ENCODE measurements around the gene CBX4. TPM values are rescaled to one million over a fixed set of nuclear protein-coding genes. Genes with fewer than 3 reads are reported as not detected.
A peak's percentile ranks its signal among the peaks of the same experiment; 100 is the strongest.

Gene CBX4
- total RNA-seq, result 23.7 TPM
- long read RNA-seq, transcript CBX4-201 (5 exons, 2,664 nt), result major isoform, 8 of 23 reads
- long read RNA-seq, partial matches to known transcripts, result 4 of 23 reads
- long read RNA-seq, other reads (novel, unspliced or antisense), result 11 of 23 reads

GRCh38 chr17:79839356-79840268 lies at the start of gene CBX4:
TSS of gene CBX4 (minus strand) at chr17:79839440. CDS start at chr17:79839251, 189 bp downstream.
- ATAC-seq, result peak; percentile 84
- intact Hi-C loops (cut with DNase I), result loop anchor here (2.0 to 10.0 kb wide), 5 partner anchors 29 to 151 kb away; partner anchors contain the start of gene CBX8
- peak; percentile 98 for DNase-seq (ENCODE audit: missing footprints)

GRCh38 chr17:79888009-79888540 lies 48.8 kb upstream of the CBX4 start:
- ATAC-seq (no peak), DNase-seq (ENCODE audit: missing footprints) (no peak)
- intact Hi-C loops (cut with DNase I), result no loop called here

DNA sequence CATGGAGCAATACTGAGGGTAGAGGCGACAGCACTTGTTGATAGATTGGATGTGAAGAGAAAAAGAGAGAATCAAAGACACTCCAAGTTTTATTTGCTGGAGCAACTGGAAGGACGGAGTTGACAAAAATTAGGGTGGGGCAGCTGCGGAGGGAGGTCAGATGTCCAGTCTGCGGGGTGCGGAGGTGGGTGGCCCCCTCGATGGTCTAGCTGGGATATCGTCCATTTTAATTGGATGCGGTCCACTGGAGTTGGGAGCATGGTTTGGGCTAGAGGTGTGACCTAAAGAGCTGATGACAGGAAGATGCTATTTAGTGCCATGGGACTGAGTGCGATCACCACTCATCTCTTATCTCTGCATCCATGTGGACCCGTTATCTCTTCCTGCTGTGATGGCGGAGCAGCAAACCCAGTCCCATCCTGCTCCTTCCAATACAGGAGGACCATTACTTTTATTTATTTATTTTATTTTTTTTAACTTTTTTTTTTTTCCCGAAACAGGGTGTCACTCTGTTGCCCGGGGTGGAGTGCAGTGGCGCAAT lies 48.3 kb upstream of the CBX4 start:
- no peak for ATAC-seq
- intact Hi-C loops (cut with DNase I), result no loop called here
- DNase-seq (ENCODE audit: missing footprints), result no peak

DNA sequence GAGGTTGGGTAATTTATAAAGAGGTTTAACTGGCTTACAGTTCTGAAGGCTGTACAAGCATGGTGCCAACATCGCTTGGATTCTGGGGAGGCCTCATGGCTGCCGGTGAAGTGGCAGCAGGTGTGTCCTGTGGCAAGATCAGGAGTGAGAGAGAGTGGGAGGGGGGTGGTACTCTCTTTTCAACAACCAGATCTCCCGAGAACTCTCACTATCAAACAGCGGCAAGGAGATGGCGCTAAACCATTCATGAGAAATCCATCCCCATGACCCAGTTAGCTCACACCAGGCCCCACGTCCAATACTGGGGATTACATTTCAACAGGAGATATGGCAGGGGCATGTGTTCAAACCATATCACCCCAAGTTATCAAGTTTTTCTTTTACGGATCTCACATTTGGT lies 44.0 kb upstream of the CBX4 start:
- intact Hi-C loops (cut with DNase I), result no loop called here
- ATAC-seq, result no peak
- DNase-seq (ENCODE audit: missing footprints), result no peak

GRCh38 chr17:79878329-79878947 lies 39.2 kb upstream of the CBX4 start:
- intact Hi-C loops (cut with DNase I), result no loop called here

DNA sequence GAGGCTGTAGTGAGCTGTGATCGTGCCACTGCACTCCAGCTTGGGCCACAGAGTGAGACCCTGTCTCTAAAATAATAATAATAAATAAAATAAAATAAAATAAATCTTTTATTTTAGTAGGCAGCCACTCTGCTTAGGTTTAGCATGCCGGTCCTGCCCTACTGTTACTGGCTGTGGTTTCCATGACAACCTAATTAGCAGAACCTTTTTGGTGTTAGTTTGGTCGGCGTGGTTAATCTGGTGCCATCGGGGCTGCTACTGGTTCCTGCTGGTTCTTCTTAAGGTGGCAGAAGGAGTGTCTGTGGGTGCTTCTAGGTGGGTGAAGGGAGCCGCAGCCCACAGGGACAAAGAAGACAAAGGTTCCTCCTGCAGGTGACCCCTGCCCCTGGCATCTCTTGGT lies 37.8 kb upstream of the CBX4 start:
- DNase-seq (ENCODE audit: missing footprints), result no peak
- no peak for ATAC-seq
- intact Hi-C loops (cut with DNase I), result no loop called here

More at GRCh38 chr17:79878329-79878947, 39.2 kb upstream of the CBX4 start:
- DNase-seq (ENCODE audit: missing footprints) (no peak), ATAC-seq (no peak)

- DNase-seq (ENCODE audit: missing footprints), result no peak
- intact Hi-C loops (cut with DNase I), result no loop called here
- ATAC-seq, result no peak
Measured at GRCh38 chr17:79875511-79875910, 36.3 kb upstream of the CBX4 start.

DNA sequence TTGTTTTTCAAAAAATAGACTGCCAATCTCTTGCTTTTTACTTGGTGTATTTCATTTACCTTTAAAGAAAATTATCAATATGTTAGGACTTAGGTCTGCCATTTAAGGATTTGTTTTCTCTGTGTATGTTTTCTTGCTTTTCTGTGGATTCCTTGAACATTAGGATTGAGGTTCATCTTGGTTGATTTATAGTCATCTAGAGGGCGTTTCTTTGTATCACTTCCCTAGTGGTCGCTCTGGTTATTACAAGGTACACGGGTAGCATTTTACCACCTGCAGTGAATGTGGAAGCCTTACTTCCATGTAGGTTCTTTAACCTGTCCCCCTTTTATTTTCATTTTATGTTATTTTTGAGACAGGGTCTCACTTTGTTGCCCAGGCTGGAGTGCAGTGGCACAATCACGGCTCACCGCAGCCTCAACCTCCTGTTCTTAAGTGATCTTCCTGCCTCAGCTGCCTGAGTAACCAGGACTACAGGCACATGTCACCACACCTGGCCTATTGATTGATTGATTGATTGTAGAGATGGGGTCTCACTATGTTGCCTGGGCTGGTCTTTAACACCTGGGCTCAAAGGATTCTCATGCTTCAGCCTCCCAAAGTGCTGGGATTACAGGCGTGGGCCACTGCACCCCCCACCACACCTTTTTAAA lies 35.2 kb upstream of the CBX4 start:
- intact Hi-C loops (cut with DNase I), result no loop called here
- DNase-seq (ENCODE audit: missing footprints), result no peak
- ATAC-seq, result no peak

GRCh38 chr17:79873583-79873982 lies 34.3 kb upstream of the CBX4 start:
- intact Hi-C loops (cut with DNase I), result no loop called here
- DNase-seq (ENCODE audit: missing footprints) (no peak), ATAC-seq (no peak)

- DNase-seq (ENCODE audit: missing footprints), result no peak
- intact Hi-C loops (cut with DNase I), result no loop called here
- no peak for ATAC-seq
Measured at GRCh38 chr17:79872762-79873161, 33.5 kb upstream of the CBX4 start.

DNA sequence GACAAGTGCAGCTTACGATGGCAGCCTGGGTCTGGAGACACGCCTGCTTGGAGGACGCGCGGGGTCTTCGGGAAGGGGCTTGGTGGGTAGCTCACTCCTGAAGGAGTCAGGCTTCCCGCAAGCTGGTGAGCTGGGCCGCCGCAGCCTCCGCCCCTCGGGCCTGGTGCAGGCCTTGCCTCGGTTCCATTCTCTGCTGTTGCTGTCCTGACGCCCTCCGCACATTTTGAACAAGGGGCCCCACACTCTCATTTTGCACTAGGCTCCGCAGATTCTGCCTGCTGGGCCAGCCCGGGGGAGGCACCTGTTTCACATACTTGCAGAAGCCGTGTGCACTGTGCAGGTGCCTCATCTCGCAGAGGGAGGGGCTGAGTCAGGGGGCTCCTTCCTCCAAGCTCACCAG lies 31.9 kb upstream of the CBX4 start:
- no peak for DNase-seq (ENCODE audit: missing footprints)
- intact Hi-C loops (cut with DNase I), result no loop called here
- no peak for ATAC-seq

- no peak for ATAC-seq
- no peak for DNase-seq (ENCODE audit: missing footprints)
- intact Hi-C loops (cut with DNase I), result no loop called here
Measured at GRCh38 chr17:79870540-79870939, 31.3 kb upstream of the CBX4 start.

DNA sequence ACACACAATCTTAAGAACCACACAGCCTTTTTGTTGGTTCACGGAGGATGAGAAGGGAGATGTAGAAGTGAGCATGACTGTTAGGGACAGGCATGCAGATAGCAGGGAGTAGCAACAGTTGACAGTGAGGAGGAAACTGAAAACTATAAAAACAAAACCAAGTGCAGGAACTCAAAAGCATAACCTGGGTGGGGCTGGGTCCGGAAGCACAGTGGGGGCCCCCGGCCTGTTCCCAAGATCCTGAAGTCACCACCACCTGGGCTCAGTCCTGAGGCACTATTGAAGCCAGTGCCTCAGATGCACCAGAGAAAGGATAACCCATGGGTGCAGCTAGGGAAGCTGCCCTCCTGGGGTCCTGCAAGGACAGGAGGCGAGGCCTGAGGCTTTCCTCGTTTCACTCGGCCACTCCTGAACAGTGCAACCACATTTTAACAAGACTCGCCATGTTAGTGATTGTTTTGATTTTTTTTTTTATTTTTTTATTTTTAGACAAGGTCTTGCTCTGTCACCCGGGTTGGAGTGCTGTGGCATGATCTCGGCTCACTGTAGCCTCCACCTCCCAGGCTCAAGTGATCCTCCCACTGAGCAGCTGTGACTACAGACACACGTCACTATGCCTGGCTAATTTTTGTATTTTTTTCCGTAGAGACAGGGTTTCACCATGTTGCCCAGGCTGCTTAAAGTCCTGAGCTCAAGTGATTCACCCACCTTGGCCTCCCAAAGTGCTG lies 27.7 kb upstream of the CBX4 start:
- ATAC-seq (no peak), DNase-seq (ENCODE audit: missing footprints) (no peak)
- intact Hi-C loops (cut with DNase I), result no loop called here

DNA sequence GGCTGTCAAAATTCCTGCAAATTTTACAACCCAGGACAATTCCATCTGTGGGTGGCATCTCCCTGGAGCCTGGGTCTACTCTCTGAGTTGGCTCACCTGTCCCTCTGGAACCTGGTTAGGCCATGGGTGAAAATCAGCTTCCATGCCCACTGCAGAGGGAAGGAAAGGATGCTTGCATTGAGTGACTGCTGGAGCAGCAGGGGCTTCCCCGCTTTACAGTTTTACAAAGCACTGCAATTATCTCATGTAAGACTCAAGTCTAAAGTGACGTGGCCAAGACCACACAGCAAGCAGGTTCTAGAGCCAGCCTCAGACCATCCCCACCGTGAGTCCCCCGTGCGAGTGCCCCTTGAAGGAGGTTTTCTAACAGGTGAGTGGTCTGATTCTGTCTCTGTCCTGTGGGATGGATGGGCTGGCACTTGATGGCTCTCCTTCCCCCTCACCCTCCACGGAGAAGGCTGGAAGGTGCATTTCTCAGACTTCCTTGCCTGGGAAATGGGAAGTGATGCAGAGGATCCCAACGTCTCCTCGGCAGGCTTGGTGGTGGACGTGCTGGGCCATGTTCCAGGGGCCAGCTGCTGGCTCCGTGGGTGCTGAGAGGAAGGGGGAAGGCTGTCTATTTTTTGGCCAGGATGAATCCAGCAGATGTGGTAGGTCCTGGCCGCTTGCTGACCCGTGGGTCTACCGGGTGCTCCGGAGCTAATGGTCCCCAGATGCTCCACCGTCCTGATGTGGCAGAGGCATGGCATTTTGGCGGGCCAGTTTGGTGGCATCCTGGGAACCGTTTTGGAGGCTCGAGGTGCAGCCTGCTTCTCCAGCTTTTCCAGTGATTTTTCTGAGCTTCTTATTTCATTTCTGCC lies 26.3 kb upstream of the CBX4 start:
- no peak for ATAC-seq
- intact Hi-C loops (cut with DNase I), result no loop called here
- no peak for DNase-seq (ENCODE audit: missing footprints)

DNA sequence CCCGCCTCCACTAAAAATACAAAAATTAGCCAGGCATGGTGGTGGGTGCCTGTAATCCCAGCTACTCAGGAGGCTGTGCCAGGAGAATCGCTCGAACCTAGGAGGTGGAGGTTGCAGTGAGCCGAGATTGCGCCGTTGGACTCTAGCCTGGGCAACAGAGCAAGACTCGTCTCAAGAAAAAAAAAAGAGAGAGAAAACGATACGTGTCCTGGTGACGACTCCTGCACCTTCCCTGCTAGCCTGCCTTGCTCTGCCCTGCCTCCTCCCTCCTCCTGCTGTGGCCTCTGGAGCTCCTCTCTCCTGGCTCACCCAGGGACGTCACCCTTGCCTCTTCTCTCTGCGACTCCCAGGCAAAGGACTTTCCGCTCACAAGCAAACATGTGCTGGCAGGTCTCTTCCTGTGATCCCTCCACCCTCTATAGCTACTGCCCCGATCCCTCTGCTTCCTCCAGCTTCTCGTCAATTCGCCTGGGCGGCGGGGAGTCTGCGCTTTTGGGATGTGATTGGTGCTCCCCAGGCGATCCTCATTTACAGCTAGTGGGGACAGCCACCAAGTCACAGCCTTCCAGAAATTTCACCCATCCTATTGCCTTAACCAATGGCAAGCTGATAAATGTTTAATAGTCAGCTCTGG lies 25.5 kb upstream of the CBX4 start:
- ATAC-seq (no peak), DNase-seq (ENCODE audit: missing footprints) (no peak)
- intact Hi-C loops (cut with DNase I), result no loop called here

DNA sequence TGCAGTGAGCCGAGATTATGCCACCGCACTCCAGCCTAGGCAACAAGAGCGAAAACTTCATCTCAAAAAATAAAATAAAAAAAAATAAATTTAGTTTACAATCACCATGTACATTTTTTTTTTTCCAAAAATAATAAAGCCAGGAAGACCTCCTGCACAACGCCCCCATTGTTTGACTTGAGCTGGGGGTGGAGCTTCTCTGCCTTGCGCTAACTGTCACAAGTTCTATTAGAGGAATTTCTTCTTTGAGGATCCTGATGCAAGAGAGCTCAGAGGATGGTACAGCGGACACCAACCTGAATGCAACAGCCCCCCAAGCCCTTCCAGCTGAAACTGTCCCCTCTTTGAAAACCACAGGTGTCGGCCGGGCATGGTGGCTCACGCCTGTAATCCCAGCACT lies 24.9 kb upstream of the CBX4 start:
- intact Hi-C loops (cut with DNase I), result no loop called here
- ATAC-seq (no peak), DNase-seq (ENCODE audit: missing footprints) (no peak)
